Upper lobe of right lung (tissue), 1 donor: ENCODE data around the gene DHRS7B. TPM values are rescaled to one million over a fixed set of nuclear protein-coding genes. Genes with fewer than 3 reads are reported as not detected.

Source experiments
- ATAC-seq: fragments of 200-7000 bp; cut with Tn5 transposase; one replicate; pipeline ENCODE4 v1.9.1; 2020; ENCODE audit warnings: mild to moderate bottlenecking, moderate library complexity
- DNase-seq: peaks from one replicate; pipeline ENCODE4 v3.0.0-alpha.2; 2020
- H3K27ac ChIP-seq: fragments of 200-600 bp; one replicate; pipeline ENCODE4 v1.8.0; 2022
- H3K27me3 ChIP-seq: fragments of 200-600 bp; one replicate; pipeline ENCODE4 v1.8.0; 2022; ENCODE audit warnings: mild to moderate bottlenecking
- H3K36me3 ChIP-seq: fragments of 200-600 bp; one replicate; pipeline ENCODE4 v1.8.0; 2022
- H3K4me1 ChIP-seq: fragments of 200-600 bp; one replicate; pipeline ENCODE4 v1.8.0; 2022
- H3K4me3 ChIP-seq: fragments of 200-600 bp; one replicate; pipeline ENCODE4 v1.8.0; 2022; ENCODE audit warnings: mild to moderate bottlenecking
- H3K9me3 ChIP-seq: fragments of 200-600 bp; one replicate; pipeline ENCODE4 v1.8.0; 2022
- CTCF ChIP-seq: fragments of 200-600 bp; IDR thresholded peaks from one replicate; pipeline ENCODE4 v1.8.0; 2022; ENCODE audit warnings: antibody characterized with exemption
- intact Hi-C: fragments of 100-400 bp; cut with DNase I; formaldehyde crosslinking; loops from one replicate; pipeline ENCODE4 v1.11.0; 2022
- total RNA-seq: library from RNA; stranded (reverse); fragmentation: NEBNext Ultra II Directional; extraction: Animal tissue kit (Norgen Biotek cat#: 25700); gene quantifications from one replicate; pipeline ENCODE4 v1.2.1, GENCODE V29; 2021
- donor health status: DM: no; HTN: yes; CAD: no; lungs with severe emphysema.

DHRS7B gene
- total RNA-seq, 1 donor from 2014 or later = 24.7 TPM

GRCh38 chr17:21228111-21228510 is 101.3 kb downstream of the DHRS7B start:
- H3K4me1 ChIP-seq = no peaks in the 10 kb centered on the region
- no peaks in the 10 kb centered on the region for H3K9me3 ChIP-seq
- no peaks in the 10 kb centered on the region for H3K36me3 ChIP-seq
- no peaks in the 10 kb centered on the region for H3K27me3 ChIP-seq
- peak overlapping the region; percentile 11 for H3K27ac ChIP-seq
- TF ChIP-seq CTCF = no peak
- intact Hi-C loops = loop anchor here (10.0 kb wide), 1 partner anchor 63 kb away; no protein-coding TSS in a partner anchor
- no peak for DNase-seq
- peak; percentile 87 for ATAC-seq
- no peak overlapping the region for H3K4me3 ChIP-seq

GRCh38 chr17:21228845-21229244 is 102.1 kb downstream of the DHRS7B start:
- Histone ChIP-seq H3K4me3 (no peak overlapping the region), H3K27ac (no peak overlapping the region), H3K27me3 (no peaks in the 10 kb centered on the region), H3K9me3 (no peaks in the 10 kb centered on the region), H3K4me1 (no peaks in the 10 kb centered on the region), H3K36me3 (no peaks in the 10 kb centered on the region)
- TF ChIP-seq CTCF = no peak
- ATAC-seq (no peak), DNase-seq (no peak)
- intact Hi-C loops = loop anchor here (10.0 kb wide), 1 partner anchor 64 kb away; no protein-coding TSS in a partner anchor

GRCh38 chr17:21231533-21231932 is 104.8 kb downstream of the DHRS7B start:
- ATAC-seq = no peak
- no peak overlapping the region for H3K4me3 ChIP-seq
- H3K27me3 ChIP-seq = no peaks in the 10 kb centered on the region
- H3K9me3 ChIP-seq = no peaks in the 10 kb centered on the region
- H3K36me3 ChIP-seq = no peaks in the 10 kb centered on the region
- intact Hi-C loops = no loop called here
- DNase-seq = no peak
- H3K4me1 ChIP-seq = no peaks in the 10 kb centered on the region
- H3K27ac ChIP-seq = no peak overlapping the region
- TF ChIP-seq CTCF = no peak

- ATAC-seq = no peak
- H3K27me3 ChIP-seq = no peaks in the 10 kb centered on the region
- intact Hi-C loops = no loop called here
Observed at GRCh38 chr17:21232033-21232749, 105.4 kb downstream of the DHRS7B start.

GRCh38 chr17:21233581-21234347 is 107.0 kb downstream of the DHRS7B start:
- DNase-seq = no peak
- intact Hi-C loops = no loop called here

More at GRCh38 chr17:21232033-21232749, 105.4 kb downstream of the DHRS7B start:
- Histone ChIP-seq H3K4me3 (no peak overlapping the region), H3K36me3 (no peaks in the 10 kb centered on the region), H3K9me3 (no peaks in the 10 kb centered on the region), H3K4me1 (no peaks in the 10 kb centered on the region), H3K27ac (no peak overlapping the region)
- no peak for TF ChIP-seq CTCF
- DNase-seq = no peak

More at GRCh38 chr17:21233581-21234347, 107.0 kb downstream of the DHRS7B start:
- Histone ChIP-seq H3K9me3 (no peaks in the 10 kb centered on the region), H3K27ac (no peak overlapping the region), H3K27me3 (no peaks in the 10 kb centered on the region), H3K4me1 (no peaks in the 10 kb centered on the region), H3K36me3 (no peaks in the 10 kb centered on the region), H3K4me3 (no peak overlapping the region)
- TF ChIP-seq CTCF = no peak
- no peak for ATAC-seq
